ENCODE measurements around the gene SLC23A2. TPM values are rescaled to one million over a fixed set of nuclear protein-coding genes. Genes with fewer than 3 reads are reported as not detected.

Gene SLC23A2
- total and polyA plus RNA-seq, 4 donors: 9.1 to 48.4 (median 14.7) TPM

DNA sequence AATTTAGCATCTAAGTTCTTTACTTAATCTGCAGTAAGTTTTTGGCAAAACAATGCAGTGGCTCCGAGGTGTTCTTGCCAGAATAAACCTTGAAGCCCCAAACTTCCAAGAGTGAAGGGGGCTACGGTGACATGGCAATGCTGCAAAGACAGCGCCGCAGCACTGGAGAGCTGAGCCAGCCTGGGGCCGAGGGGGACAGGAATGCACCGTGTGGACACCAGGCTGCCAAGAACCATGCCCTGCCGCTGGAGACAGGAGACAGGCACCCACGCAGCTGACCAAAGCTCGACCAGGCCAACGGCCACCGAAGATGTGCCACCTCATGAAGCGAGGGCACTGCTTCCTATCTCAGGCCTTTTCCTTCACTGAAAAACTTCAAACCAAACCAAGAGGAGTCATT lies 146.2 kb downstream of the SLC23A2 start:
- Histone ChIP-seq H3K9me3 (ENCODE audit: control insufficient read depth in 4 of 4, low read length in 3 of 4) (no peaks in the 10 kb centered on the region), H3K9ac (ENCODE audit: low read depth in 1 of 2, low read length in 2 of 2) (no peak overlapping the region), H3K4me3 (ENCODE audit: low read depth in 1 of 3, low read length in 3 of 3) (no peak overlapping the region), H3K27ac (ENCODE audit: low read depth in 1 of 2, low read length in 2 of 2) (peak overlapping the region; percentile 13 to 14), H3K36me3 (ENCODE audit: control insufficient read depth in 4 of 4, insufficient read depth in 3 of 4, low read depth in 1 of 4, low read length in 3 of 4) (peaks cover 13 to 50% (median 45%) of the 10 kb centered on the region in 4 donors), H3K27me3 (ENCODE audit: control insufficient read depth in 4 of 4, insufficient read depth in 4 of 4, low read length in 3 of 4) (no peaks in the 10 kb centered on the region), H3K4me1 (ENCODE audit: control insufficient read depth in 4 of 4, insufficient read depth in 4 of 4, low read length in 3 of 4) (peaks cover 0 to 17% (median 6%) of the 10 kb centered on the region in 4 donors)
- TF ChIP-seq HNF4G (IDR thresholded peaks at IDR 0.05) (no peak), HNF4A (conservative IDR thresholded peaks at IDR 0.05) (no peak), NR2F2 (IDR thresholded peaks at IDR 0.05) (no peak)
- TF ChIP-seq, protein P1, sequence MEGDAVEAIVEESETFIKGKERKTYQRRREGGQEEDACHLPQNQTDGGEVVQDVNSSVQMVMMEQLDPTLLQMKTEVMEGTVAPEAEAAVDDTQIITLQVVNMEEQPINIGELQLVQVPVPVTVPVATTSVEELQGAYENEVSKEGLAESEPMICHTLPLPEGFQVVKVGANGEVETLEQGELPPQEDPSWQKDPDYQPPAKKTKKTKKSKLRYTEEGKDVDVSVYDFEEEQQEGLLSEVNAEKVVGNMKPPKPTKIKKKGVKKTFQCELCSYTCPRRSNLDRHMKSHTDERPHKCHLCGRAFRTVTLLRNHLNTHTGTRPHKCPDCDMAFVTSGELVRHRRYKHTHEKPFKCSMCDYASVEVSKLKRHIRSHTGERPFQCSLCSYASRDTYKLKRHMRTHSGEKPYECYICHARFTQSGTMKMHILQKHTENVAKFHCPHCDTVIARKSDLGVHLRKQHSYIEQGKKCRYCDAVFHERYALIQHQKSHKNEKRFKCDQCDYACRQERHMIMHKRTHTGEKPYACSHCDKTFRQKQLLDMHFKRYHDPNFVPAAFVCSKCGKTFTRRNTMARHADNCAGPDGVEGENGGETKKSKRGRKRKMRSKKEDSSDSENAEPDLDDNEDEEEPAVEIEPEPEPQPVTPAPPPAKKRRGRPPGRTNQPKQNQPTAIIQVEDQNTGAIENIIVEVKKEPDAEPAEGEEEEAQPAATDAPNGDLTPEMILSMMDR (IDR thresholded peaks at IDR 0.05; ENCODE audit: low read depth, low read length, missing input control): no peak
- TF ChIP-seq, protein P2, sequence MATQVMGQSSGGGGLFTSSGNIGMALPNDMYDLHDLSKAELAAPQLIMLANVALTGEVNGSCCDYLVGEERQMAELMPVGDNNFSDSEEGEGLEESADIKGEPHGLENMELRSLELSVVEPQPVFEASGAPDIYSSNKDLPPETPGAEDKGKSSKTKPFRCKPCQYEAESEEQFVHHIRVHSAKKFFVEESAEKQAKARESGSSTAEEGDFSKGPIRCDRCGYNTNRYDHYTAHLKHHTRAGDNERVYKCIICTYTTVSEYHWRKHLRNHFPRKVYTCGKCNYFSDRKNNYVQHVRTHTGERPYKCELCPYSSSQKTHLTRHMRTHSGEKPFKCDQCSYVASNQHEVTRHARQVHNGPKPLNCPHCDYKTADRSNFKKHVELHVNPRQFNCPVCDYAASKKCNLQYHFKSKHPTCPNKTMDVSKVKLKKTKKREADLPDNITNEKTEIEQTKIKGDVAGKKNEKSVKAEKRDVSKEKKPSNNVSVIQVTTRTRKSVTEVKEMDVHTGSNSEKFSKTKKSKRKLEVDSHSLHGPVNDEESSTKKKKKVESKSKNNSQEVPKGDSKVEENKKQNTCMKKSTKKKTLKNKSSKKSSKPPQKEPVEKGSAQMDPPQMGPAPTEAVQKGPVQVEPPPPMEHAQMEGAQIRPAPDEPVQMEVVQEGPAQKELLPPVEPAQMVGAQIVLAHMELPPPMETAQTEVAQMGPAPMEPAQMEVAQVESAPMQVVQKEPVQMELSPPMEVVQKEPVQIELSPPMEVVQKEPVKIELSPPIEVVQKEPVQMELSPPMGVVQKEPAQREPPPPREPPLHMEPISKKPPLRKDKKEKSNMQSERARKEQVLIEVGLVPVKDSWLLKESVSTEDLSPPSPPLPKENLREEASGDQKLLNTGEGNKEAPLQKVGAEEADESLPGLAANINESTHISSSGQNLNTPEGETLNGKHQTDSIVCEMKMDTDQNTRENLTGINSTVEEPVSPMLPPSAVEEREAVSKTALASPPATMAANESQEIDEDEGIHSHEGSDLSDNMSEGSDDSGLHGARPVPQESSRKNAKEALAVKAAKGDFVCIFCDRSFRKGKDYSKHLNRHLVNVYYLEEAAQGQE (IDR thresholded peaks at IDR 0.05): no peak
- no peak for DNase-seq (ENCODE audit: low spot score)
- WGBS: 91% methylated on average over 12 of the region's 12 CpGs

DNA sequence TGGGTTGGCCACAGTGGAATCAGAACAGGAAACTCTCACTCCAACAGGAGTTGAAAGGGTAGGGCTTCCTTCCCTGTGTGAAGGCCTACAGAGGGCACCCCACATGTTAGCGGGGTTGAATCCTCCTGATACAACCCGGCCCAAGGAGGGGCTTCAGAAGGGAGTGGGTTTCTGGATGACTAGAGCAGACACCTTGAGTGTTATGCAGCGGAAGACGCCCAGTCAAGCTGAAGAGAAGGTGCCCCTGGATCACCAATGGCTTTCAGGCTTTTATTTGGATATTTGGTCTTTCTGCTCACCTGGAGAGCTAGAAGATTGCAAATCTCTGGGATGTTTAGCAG lies 146.8 kb downstream of the SLC23A2 start:
- no peak for DNase-seq (ENCODE audit: low spot score)
- Histone ChIP-seq H3K9me3 (ENCODE audit: control insufficient read depth in 4 of 4, low read length in 3 of 4) (no peaks in the 10 kb centered on the region), H3K36me3 (ENCODE audit: control insufficient read depth in 4 of 4, insufficient read depth in 3 of 4, low read depth in 1 of 4, low read length in 3 of 4) (peaks cover 13 to 44% (median 40%) of the 10 kb centered on the region in 4 donors), H3K27ac (ENCODE audit: low read depth in 1 of 2, low read length in 2 of 2) (no peak overlapping the region), H3K4me1 (ENCODE audit: control insufficient read depth in 4 of 4, insufficient read depth in 4 of 4, low read length in 3 of 4) (peaks cover 0 to 17% (median 6%) of the 10 kb centered on the region in 4 donors), H3K4me3 (ENCODE audit: low read depth in 1 of 3, low read length in 3 of 3) (no peak overlapping the region), H3K9ac (ENCODE audit: low read depth in 1 of 2, low read length in 2 of 2) (no peak overlapping the region), H3K27me3 (ENCODE audit: control insufficient read depth in 4 of 4, insufficient read depth in 4 of 4, low read length in 3 of 4) (no peaks in the 10 kb centered on the region)
- TF ChIP-seq FOXA1 (IDR thresholded peaks at IDR 0.05) (no peak), RXRA (IDR thresholded peaks at IDR 0.05) (no peak), EGR1 (IDR thresholded peaks at IDR 0.05; ENCODE audit: low read depth in 2 of 2) (no peak), SP1 (IDR thresholded peaks at IDR 0.05) (no peak), JUND (IDR thresholded peaks at IDR 0.05) (no peak), HNF4G (IDR thresholded peaks at IDR 0.05) (no peak), NR2F2 (IDR thresholded peaks at IDR 0.05) (no peak), RAD21 (IDR thresholded peaks at IDR 0.05) (no peak), GABPA (IDR thresholded peaks at IDR 0.05 in 1 of 2, conservative IDR thresholded peaks at IDR 0.05 in 1 of 2) (no peak), FOXA2 (IDR thresholded peaks at IDR 0.05) (no peak)
- TF ChIP-seq, protein P1 (IDR thresholded peaks at IDR 0.05; ENCODE audit: low read depth, low read length, missing input control): no peak
- WGBS: 95% methylated on average over 4 of the region's 4 CpGs

Data from liver (tissue), 9 donors.